ENCODE results near the gene PAH.

GRCh38 chr12:102965281-102966155 lies 48.5 kb upstream of the PAH start:
- TF ChIP-seq POLR2A (IDR thresholded peaks at IDR 0.05; ENCODE audit: low read depth, low read length) (no peak), POLR2AphosphoS5 (IDR thresholded peaks at IDR 0.05; ENCODE audit: low read depth, low read length) (no peak), TAF1 (IDR thresholded peaks at IDR 0.05; ENCODE audit: low read depth, low read length) (no peak), PAX5 (IDR thresholded peaks at IDR 0.05; ENCODE audit: insufficient read depth, low read length, severe bottlenecking) (no peak), POU2F2 (IDR thresholded peaks at IDR 0.05; ENCODE audit: low read depth, low read length) (no peak), SPI1 (IDR thresholded peaks at IDR 0.05; ENCODE audit: low read depth, low read length) (no peak)

All from GM12891 (cell line).